Measurements from ENCODE around the gene CRISPLD2.

CRISPLD2 gene

GRCh38 chr16:84800158-84800978 lies 19.4 kb upstream of the CRISPLD2 start:
- no peak for DNase-seq (ENCODE audit: low spot score)

GRCh38 chr16:84803146-84803545 lies 16.6 kb upstream of the CRISPLD2 start:
- no peak for DNase-seq (ENCODE audit: low spot score)

- no peak for DNase-seq (ENCODE audit: low spot score)
These were observed 15.5 kb upstream of the CRISPLD2 start for GRCh38 chr16:84804326-84804725.

GRCh38 chr16:84806256-84806889 lies 13.4 kb upstream of the CRISPLD2 start:
- peak; percentile 93 for DNase-seq (ENCODE audit: low spot score)

DNA sequence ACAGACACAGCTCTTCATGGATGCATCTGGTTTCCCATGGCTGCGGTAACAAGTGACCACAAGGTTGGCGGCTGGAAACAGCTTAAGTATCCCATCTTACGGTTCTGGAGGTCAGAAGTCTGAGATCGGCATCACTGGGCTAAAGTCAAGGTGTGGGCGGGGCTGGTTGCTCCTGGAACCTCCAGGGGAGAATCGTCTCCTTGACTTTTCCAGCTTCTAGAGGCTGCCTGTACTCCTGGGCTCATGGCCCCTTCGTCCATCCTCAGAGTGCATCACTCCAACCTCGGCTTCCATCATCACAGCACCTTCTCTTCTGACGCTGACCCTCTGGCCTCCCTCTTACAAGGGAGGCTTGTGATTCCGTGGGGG lies 12.9 kb upstream of the CRISPLD2 start:
- no peak for DNase-seq (ENCODE audit: low spot score)

DNA sequence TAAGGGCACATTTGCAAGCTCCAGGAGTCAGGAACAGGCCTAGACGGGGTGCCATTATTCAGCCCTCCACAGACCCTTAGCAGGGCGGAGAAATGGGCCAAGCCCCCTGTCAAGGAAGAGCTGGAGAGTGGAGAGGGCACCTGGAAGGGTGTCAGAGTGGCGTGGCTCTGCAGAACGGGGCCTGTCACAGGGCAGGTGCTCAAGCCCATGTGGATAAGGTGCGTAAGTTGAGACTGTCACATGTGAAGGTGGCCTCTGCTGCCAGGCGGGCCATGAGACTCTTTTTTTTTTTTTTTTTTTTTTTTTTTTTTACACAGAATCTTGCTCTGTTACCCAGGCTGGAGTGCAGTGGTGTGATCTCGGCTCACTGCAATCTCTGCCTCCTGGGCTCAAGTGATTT lies 12.0 kb upstream of the CRISPLD2 start:
- no peak for DNase-seq (ENCODE audit: low spot score)

- no peak for DNase-seq (ENCODE audit: low spot score)
These were observed 11.0 kb upstream of the CRISPLD2 start for GRCh38 chr16:84808826-84809225.

DNA sequence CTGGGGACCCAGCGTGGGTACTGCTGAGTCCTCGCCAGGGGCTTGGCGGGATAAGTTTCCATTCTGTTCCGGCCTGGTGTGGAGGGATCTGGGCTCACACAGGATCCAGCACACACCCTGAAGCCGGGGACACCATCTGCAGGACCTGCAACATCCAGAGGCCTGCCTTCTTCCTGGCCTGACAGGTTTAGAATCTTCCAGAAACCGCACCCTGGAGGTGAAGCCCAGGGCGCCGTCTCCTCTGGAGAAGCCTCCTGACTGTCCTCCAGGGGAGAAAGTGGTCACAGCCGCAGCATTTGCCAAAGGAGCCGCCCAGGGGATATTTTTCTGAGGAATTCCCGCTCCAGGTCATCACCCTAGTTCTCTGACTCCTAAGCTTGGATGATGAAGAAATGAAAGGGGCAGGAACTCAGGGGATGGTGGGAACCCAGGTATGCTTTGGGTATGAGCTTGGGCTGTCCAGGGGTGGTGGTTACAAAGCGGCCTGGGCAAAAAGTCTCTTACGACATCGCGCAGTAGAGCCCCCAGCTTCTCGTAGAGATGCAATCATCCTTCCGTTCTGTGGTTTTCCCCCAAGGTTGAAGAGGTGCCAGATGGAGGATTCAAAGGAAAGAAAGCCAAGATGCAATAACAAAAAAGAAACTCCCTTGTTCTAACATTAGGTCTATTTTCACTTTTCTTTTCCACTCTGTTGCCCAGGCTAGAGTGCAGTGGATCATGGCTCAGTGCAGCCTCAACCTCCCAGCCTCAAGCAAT lies 9.1 kb upstream of the CRISPLD2 start:
- DNase-seq (ENCODE audit: low spot score), result no peak

GRCh38 chr16:84811529-84811928 lies 8.3 kb upstream of the CRISPLD2 start:
- DNase-seq (ENCODE audit: low spot score), result no peak

- DNase-seq (ENCODE audit: low spot score), result no peak
These were observed 6.4 kb upstream of the CRISPLD2 start for GRCh38 chr16:84813141-84813934.

- DNase-seq (ENCODE audit: low spot score), result no peak
These were observed 4.3 kb upstream of the CRISPLD2 start for GRCh38 chr16:84815462-84815861.

- DNase-seq (ENCODE audit: low spot score), result no peak
These were observed 3.8 kb upstream of the CRISPLD2 start for GRCh38 chr16:84816023-84816422.

DNA sequence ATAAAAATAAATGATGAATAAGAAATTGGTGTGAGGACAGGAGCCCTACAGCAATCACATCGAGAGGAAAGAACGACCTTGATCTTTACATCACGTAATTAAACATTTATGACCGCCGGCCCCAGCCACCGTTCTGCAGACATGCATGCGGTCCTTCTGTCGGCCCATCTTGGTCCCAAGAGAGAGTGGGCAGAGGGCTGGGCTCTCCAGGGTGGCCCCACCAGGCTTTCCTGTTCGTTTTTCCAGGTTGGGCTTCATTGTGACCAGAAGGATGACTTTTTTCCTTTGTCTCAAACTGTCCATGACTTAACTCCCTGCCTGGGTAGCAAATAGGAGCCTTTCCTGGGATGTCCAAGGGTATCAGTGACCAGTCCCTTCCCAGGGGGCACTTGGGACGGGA lies 3.3 kb upstream of the CRISPLD2 start:
- DNase-seq (ENCODE audit: low spot score), result no peak

GRCh38 chr16:84817206-84817605 lies 2.6 kb upstream of the CRISPLD2 start:
- no peak for DNase-seq (ENCODE audit: low spot score)

DNA sequence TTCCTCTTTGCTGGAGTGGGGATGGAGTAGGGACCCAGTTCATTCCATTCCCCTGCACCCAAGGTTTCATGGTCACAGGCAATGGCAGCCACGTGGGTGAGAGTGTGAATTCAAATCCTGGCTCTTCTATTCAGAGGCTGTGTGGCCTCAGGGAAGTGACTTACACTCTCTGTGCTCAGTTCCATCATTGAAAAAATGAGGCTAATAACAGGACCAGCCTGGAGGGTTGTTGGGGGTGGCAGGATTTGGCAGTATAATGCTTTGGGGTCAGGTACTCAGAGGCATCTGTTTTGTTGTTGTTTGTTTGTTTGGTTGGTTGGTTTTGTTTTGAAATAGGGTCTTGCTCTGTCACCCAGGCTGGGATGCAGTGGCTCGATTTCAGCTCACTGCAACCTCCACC lies 2.2 kb upstream of the CRISPLD2 start:
- DNase-seq (ENCODE audit: low spot score), result no peak

DNA sequence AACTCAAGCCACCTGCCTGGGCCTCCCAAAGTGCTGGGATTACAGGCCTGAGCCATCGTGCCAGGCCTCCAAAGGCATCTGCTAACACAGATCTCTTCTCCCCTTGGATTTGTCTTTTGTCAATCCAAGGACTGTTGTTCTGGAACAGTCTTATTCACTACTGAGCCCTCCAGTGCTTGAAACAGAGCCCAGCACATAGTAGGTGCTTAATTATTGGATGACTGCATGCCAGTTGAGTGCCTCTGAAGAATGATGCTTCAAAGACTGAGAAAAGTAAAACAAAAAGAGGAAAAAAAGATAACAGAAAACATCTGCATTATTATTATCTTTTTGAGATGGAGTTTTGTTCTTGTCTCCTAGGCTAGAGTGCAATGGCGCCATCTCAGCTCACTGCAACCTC lies 1.7 kb upstream of the CRISPLD2 start:
- DNase-seq (ENCODE audit: low spot score), result no peak

DNA sequence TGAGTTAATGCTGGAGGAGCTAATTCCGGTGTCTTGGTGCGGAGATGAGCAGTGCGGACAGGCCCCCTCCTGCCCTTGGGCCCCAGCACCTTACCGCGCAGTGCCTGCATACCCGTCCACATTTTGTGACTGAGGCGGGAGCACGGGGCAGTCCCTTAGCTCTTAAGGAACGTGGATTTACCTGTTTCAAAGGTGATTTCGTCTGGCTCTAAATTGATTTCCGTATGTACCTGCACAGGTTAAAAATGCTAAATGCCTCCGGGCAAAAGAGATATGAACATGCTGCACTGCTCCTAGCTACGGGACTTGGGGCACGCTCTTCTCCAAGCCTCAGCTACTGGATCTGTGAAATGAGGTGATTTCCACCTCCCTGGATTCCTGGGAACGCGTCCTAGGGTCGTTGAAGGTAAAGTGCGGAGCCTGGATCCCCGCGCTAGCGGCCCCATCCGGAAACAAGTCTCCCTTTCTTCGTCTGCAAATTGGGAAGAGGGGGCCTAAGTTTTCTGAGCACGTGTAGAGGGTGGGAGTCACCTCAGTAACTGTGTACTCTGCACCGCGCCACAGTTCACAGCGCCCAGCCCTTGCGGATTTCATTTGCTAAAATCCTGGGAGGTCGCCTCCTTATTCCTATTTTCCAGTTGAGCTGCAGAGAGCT lies 669 bp upstream of the CRISPLD2 start:
- DNase-seq (ENCODE audit: low spot score), result no peak

- no peak for DNase-seq (ENCODE audit: low spot score)
These were observed 510 bp downstream of the CRISPLD2 start for GRCh38 chr16:84820305-84820684.

GRCh38 chr16:84820771-84821170 lies 986 bp downstream of the CRISPLD2 start:
- DNase-seq (ENCODE audit: low spot score), result no peak

DNA sequence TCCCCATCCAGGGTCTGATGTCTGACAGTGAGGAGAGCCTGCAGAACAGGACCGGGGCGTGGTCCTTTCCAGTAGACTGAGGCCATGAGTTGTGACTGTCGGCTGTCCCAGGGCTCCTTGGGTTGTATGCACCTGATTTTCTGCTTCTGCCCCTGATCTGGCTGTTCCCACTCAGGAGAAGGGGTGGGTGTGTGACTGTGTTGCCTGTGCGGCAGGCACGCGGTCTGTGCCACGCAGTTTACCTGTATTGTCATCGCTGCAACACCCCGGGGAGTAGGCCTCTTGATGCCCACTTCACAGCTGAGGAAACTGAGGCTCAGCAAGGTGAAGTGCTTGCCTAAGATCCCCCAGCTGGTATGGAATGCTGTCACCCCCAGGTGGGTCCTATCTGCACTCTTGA lies 1.4 kb downstream of the CRISPLD2 start:
- no peak for DNase-seq (ENCODE audit: low spot score)

- no peak for DNase-seq (ENCODE audit: low spot score)
These were observed 2.2 kb downstream of the CRISPLD2 start for GRCh38 chr16:84821728-84822689.

Measured in kidney capillary endothelial cell (primary cell).